GM19455 (cell line): ENCODE measurements around the gene SMDT1.
"Not testable (repeated sequence)": the region's sequence is repeated elsewhere in the genome, so short reads cannot be mapped to it uniquely, and the experiment has no call there.

Source experiments
- ATAC-seq: cut with Tn5 transposase; IDR thresholded peaks from one replicate; pipeline ENCODE4 v1.9.1; 2021; ENCODE audit not compliant: unreplicated experiment

Gene SMDT1

DNA sequence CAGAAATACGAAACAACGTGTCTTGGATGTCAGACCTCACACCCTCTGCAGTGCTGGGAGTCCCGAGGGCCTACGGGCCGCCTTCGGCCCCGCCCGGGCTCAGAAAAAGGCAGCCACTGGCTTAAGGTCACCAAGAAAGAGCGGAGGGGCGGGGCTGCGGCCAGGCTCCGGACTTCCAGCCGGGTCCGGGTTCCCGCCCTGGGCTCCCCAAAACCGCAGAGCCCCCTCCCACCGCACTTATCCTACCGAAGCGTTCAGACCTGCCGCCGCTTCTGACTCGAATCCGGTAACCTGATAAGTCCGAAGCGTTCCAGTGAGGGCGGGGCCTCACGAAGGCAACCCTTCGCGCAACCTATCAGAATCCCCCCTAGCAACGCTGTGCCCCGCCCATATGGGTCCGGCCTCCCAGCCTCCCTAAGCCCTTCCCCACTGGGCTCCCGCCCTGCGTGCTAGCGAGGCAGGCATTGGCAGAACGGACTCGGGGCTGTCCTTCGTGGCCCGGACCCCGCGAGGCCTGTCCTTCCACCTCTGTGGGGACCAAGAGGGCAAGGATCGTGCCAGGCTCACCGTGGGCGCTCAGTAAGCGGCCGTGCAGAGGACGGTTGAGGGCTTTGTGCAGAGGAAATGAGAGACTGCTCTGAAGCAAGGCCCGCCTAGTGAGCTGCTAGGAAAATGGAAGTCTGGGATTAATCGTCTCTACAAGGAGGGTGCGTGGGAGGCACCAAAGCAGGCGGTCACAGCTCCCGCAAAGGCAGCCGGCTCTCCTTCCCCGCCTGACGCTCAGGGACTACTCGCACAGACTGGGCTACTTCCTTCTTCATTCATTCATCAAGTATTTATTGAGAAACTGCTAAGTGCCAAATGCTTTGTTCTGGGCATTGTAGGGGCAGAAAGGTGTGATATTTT, 8.7 kb upstream of the SMDT1 start, which contains the start of gene NAGA:
Gene NAGA, minus strand, starts transcription at position 296 of the 906 bp plus-strand sequence. CDS start 515 bp downstream, outside the sequence.
- ATAC-seq = peak; percentile 84

- not testable (repeated sequence) for ATAC-seq
Measured at GRCh38 chr22:42071508-42071907, 8.0 kb upstream of the SMDT1 start.

DNA sequence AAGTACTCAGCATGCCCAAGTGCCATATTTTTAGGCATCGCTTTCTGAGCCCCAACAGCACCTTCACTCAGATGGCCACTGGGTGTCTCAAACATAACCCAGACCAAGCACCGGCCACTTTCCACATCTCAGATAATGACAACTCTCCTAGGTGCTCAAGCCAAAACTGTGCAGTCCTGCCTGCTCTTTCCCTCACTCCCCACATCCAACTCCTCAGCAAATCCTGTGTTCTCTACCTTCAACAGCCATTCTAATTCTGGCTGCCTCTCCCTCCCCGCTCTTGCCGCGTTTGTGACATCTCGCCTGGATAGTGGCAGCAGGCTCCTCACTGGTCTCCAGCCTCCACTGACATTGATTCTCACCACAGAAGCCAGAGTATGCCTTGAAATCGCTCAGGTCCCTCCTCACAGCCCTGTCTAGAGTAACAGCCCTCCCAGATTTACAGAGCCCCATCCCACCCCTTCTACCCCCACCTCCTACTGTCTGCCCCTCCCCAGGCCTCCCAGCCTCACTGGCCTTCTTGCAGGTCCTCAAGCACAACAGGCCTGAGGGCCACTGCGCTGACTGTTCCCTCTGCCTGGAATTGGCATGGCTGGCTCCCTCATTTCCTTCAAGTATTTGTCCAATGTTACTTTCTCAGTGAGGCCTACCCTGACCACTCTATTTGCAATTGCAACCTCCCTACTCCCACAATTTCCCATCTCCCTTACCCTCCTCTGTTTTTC, 6.7 kb upstream of the SMDT1 start:
- no peak for ATAC-seq

DNA sequence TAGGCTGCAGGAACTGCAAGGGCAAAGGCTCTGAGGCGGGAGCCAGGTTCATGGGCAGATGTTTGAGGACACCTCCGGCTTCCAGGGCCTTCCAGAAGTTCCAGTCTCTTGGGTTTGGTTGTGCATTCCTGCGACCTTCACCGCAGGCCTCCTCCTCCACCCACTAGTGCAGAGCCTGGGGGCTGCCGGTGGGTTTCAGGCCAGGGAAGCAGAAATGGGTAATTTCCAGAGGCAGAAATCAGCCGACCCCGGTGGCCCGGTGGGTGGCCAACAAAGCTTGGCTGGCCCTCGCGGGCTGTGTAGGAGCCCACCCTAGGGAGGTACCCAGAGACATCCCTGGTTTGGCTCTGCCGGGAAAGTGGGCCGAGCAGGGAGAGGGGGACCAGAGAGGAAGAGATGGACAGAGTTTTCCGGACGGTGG, 5.9 kb upstream of the SMDT1 start:
- no peak for ATAC-seq

- ATAC-seq = no peak
Measured at GRCh38 chr22:42074132-42074811, 5.2 kb upstream of the SMDT1 start, which contains the start of gene PHETA2. TSS of gene PHETA2 (plus strand) at chr22:42074248. CDS start at chr22:42077294, 3,046 bp downstream.

GRCh38 chr22:42074846-42075676, 4.4 kb upstream of the SMDT1 start:
- no peak for ATAC-seq

DNA sequence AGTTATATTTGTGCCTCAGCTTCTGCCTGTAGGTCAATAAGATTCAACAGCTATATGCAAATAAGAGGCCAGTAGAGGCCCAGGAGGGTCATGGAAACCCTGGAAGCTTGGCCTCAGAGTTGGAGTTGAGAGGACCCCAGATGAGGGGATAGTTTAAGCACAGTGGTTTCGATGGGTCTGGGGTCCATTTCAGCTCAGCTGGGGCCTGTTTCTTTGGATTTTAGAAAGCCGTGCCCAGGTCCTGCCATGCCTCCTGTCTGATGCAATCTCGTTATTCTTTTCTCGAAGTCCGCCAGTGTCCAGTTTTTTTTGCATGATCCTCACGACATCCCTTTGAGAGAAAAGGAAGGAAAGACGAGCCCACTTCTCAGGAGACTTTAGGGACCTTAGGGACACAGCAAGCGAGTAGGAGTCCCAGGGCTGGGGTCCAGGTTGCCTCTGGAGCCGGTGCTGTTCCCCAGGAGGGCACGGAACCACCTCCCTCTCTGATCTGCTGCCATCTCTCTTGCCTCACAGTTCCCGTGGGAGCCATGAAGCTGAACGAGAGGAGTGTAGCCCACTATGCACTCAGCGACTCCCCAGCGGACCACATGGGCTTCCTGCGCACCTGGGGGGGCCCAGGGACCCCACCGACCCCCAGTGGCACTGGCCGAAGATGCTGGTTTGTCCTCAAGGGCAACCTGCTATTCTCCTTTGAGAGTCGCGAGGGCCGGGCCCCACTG, 2.6 kb upstream of the SMDT1 start:
- no peak for ATAC-seq

DNA sequence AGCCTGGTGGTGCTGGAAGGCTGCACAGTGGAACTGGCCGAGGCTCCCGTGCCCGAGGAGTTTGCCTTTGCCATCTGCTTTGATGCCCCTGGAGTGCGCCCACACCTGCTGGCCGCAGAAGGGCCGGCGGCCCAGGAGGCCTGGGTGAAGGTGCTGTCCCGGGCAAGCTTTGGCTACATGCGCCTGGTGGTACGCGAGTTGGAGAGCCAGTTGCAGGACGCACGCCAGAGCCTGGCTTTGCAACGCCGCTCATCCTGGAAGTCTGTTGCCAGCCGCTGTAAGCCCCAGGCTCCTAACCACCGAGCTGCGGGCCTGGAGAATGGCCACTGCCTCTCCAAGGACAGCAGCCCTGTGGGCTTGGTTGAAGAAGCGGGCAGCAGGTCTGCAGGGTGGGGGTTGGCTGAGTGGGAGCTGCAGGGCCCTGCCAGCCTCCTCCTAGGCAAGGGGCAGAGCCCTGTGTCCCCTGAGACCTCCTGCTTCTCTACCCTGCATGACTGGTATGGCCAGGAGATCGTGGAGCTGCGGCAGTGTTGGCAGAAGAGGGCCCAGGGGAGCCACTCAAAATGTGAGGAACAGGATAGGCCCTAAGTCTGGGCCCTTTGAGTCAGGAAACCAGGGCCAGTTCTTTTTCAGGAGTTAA, 1.9 kb upstream of the SMDT1 start:
- no peak for ATAC-seq

GRCh38 chr22:42078469-42079318, 806 bp upstream of the SMDT1 start:
- ATAC-seq = peak; percentile 8

DNA sequence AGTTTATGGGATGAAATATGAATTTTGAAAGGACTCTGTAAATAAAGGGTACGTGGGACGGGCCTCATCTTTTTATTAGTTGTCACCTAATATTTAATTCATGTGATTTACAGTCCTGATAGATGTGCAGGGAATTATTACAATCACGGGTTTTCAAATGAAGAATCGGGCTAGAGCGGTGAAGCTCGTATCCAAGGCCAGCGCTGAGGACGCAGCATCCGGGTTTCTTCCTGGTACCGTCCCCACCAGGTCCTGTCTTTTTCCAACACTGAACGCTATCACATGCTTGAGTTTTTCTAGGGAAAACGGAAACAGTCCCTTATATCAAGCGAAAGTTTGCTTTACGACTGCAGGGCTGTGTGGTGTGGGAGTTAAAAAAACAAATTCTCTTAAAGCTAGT, 787 bp downstream of the SMDT1 start:
- no peak for ATAC-seq

- ATAC-seq = no peak
Measured at GRCh38 chr22:42083119-42083518, 3.6 kb downstream of the SMDT1 start.

- ATAC-seq = no peak
Measured at GRCh38 chr22:42084874-42085273, 5.4 kb downstream of the SMDT1 start.

GRCh38 chr22:42086051-42086450, 6.6 kb downstream of the SMDT1 start:
- ATAC-seq = no peak

GRCh38 chr22:42090596-42091454, 11.3 kb downstream of the SMDT1 start, which contains the start of gene NDUFA6:
TSS of gene NDUFA6 (minus strand) at chr22:42090772. CDS start at chr22:42090744, 28 bp downstream.
- ATAC-seq = peak; percentile 94

- ATAC-seq = peak; percentile 1
Measured at GRCh38 chr22:42091455-42091782, 11.9 kb downstream of the SMDT1 start.

- ATAC-seq = no peak
Measured at GRCh38 chr22:42101199-42101598, 21.7 kb downstream of the SMDT1 start.

GRCh38 chr22:42104332-42104860, 24.9 kb downstream of the SMDT1 start:
- ATAC-seq = not testable (repeated sequence)
